Measurements from ENCODE around the gene STRIP1. TPM values are rescaled to one million over a fixed set of nuclear protein-coding genes. Genes with fewer than 3 reads are reported as not detected.

The STRIP1 gene
- total RNA-seq, 1 donor from 2014 or later: 18.1 TPM

- TF ChIP-seq CTCF (IDR thresholded peaks at IDR 0.05; ENCODE audit: borderline replicate concordance): no peak
- DNase-seq: no peak
- H3K36me3 ChIP-seq: no peaks in the 10 kb centered on the region
- no peak overlapping the region for H3K27ac ChIP-seq (replicated peaks)
- peaks cover 8% of the 10 kb centered on the region for H3K4me1 ChIP-seq
- H3K27me3 ChIP-seq (ENCODE audit: low read depth): peaks cover 48% of the 10 kb centered on the region
- intact Hi-C loops (cut with micrococcal nuclease): no loop called here
- no peak overlapping the region for H3K4me3 ChIP-seq
- no peaks in the 10 kb centered on the region for H3K9me3 ChIP-seq (replicated peaks)
These were observed 64.0 kb downstream of the STRIP1 start for GRCh38 chr1:110098222-110099026.

- no peaks in the 10 kb centered on the region for H3K9me3 ChIP-seq (replicated peaks)
- DNase-seq: no peak
- H3K27me3 ChIP-seq (ENCODE audit: low read depth): peaks cover 31% of the 10 kb centered on the region
- TF ChIP-seq CTCF (IDR thresholded peaks at IDR 0.05; ENCODE audit: borderline replicate concordance): no peak
- intact Hi-C loops (cut with micrococcal nuclease): no loop called here
- H3K4me1 ChIP-seq: peaks cover 8% of the 10 kb centered on the region
- no peaks in the 10 kb centered on the region for H3K36me3 ChIP-seq
- no peak overlapping the region for H3K4me3 ChIP-seq
- no peak overlapping the region for H3K27ac ChIP-seq (replicated peaks)
These were observed 65.9 kb downstream of the STRIP1 start for GRCh38 chr1:110100335-110100734.

- H3K36me3 ChIP-seq: no peaks in the 10 kb centered on the region
- H3K4me1 ChIP-seq: peaks cover 8% of the 10 kb centered on the region
- DNase-seq: no peak
- no peaks in the 10 kb centered on the region for H3K9me3 ChIP-seq (replicated peaks)
- no peak overlapping the region for H3K27ac ChIP-seq (replicated peaks)
- intact Hi-C loops (cut with micrococcal nuclease): no loop called here
- no peak for TF ChIP-seq CTCF (IDR thresholded peaks at IDR 0.05; ENCODE audit: borderline replicate concordance)
- no peak overlapping the region for H3K4me3 ChIP-seq
- H3K27me3 ChIP-seq (ENCODE audit: low read depth): peaks cover 17% of the 10 kb centered on the region
These were observed 67.7 kb downstream of the STRIP1 start for GRCh38 chr1:110102081-110102480.

Other genes with a start within 250 kb of the STRIP1 start
- 13.9 TPM for gene CSF1, start 123.8 kb upstream of the STRIP1 start, total RNA-seq
- 45.2 TPM for gene AHCYL1, start 49.9 kb upstream of the STRIP1 start, total RNA-seq
- not detected for gene ALX3, start 36.0 kb downstream of the STRIP1 start, total RNA-seq
- not detected for gene UBL4B, start 77.8 kb downstream of the STRIP1 start, total RNA-seq
- gene SLC6A17, start 115.9 kb downstream of the STRIP1 start, total RNA-seq: not detected
- gene KCNC4, start 175.7 kb downstream of the STRIP1 start, total RNA-seq: 6.1 TPM